Peyer's patch (tissue), 4 donors: ENCODE measurements around the gene GRM2.

ENCODE experiments used
- CTCF ChIP-seq, 6 experiments: fragments of 450-650 bp in 4 of 6; fragments of 200-600 bp in 2 of 6; sonication (generic) in 1 of 6; IDR thresholded peaks; one replicate each; pipeline ENCODE4 v1.5.1; 2017 to 2019; ENCODE audit warnings: antibody characterized with exemption in 6 of 6, mild to moderate bottlenecking in 3 of 6, moderate library complexity in 1 of 6
- POLR2A ChIP-seq, 2 donors: fragments of 450-650 bp; IDR thresholded peaks; one replicate each; pipeline ENCODE4 v1.5.1; 2017; ENCODE audit warnings: antibody characterized with exemption in 2 of 2, mild to moderate bottlenecking in 2 of 2, moderate library complexity in 2 of 2

GRCh38 chr3:51703068-51703760 is 3.7 kb upstream of the GRM2 start:
- TF ChIP-seq POLR2A (IDR thresholded peaks at IDR 0.05) (no peak), CTCF (IDR thresholded peaks at IDR 0.05) (no peak)
